Diencephalon (tissue), 1 donor: ENCODE data around the gene QDPR. TPM values are rescaled to one million over a fixed set of nuclear protein-coding genes. Genes with fewer than 3 reads are reported as not detected.

ENCODE experiments used
- total RNA-seq: library from RNA; depleted of rRNA; stranded (reverse); fragments of >200 nt; gene quantifications from one replicate; pipeline ENCODE4 v1.2.3, GENCODE V29; 2014

The QDPR gene
- 49.6 TPM for total RNA-seq

DNA sequence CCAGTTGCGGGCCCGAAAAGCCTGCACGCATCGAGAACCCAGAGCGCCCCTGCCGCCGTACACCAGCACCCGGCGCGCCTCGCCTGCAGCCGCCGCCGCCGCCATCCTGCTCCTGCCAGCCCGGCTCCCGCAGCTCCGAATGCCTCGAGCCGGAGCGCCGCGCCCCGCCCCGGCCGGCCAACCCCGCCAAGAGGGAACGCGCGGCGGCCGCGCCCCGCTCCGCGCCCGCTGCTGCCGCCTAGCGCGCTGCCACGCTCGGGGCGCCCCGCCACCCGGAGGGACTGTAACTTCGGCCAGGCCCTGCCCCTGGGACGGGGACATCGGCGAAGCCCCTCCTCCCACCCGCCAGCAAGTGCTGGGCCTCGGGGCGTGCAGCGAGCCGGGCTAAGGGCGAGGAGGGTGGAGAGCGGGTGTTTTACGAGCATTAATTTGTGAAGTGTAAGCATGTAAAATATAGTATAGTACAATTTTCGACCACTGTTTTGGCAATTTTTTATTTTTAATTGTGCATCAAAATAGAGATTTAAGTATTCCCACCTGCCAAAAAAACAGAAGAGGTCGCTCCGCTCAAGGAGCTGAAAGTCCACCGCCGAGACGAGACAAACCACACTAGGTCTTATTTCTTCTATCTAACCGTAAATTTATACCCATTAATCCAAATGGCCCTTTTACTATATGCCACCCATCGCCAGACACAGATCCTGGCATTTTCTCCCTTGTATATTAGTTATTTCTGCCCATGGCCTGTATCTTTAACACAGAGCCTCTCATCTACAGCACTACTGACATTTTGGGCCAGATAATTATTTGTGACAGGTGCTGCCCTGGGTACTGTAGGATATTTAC is at the start of gene QDPR:
TSS of gene QDPR (minus strand) at position 141 of the 846 bp plus-strand sequence. CDS start at position 105, 36 bp downstream.

DNA sequence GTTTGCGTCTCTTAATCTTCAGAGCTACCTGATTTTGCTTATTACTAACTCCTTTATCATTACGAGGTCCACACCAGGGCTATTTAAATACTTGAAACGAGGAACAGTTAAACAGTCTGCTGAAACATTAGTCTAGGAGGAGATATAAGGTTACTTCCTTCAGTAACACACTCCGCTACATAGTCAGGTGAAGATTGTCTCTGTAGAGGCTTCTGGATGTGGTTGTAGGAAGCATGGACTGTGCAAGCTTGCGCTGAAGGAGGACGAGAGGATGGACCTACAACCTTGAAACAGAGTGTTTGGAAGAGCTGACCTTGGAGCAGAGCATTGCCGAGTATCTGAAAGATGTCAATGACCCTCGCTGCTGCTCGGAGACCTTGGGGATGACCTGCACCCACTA is 3.0 kb upstream of the QDPR start, which contains the start of gene CLRN2:
TSS of gene CLRN2 (plus strand) at position 301 of the 400 bp plus-strand sequence. CDS start 102 bp downstream, outside the sequence.

Other genes starting within 250 kb of the QDPR start
- not detected for gene CLRN2, start 3.1 kb upstream of the QDPR start, total RNA-seq
- gene LAP3, start 65.1 kb upstream of the QDPR start, total RNA-seq, result 53.5 TPM
- 37.6 TPM for gene MED28, start 102.6 kb upstream of the QDPR start, total RNA-seq